ENCODE results near the gene PRKCE. TPM values are rescaled to one million over a fixed set of nuclear protein-coding genes. Genes with fewer than 3 reads are reported as not detected.

PRKCE gene
- total RNA-seq, 1 donor: 12.5 TPM

DNA sequence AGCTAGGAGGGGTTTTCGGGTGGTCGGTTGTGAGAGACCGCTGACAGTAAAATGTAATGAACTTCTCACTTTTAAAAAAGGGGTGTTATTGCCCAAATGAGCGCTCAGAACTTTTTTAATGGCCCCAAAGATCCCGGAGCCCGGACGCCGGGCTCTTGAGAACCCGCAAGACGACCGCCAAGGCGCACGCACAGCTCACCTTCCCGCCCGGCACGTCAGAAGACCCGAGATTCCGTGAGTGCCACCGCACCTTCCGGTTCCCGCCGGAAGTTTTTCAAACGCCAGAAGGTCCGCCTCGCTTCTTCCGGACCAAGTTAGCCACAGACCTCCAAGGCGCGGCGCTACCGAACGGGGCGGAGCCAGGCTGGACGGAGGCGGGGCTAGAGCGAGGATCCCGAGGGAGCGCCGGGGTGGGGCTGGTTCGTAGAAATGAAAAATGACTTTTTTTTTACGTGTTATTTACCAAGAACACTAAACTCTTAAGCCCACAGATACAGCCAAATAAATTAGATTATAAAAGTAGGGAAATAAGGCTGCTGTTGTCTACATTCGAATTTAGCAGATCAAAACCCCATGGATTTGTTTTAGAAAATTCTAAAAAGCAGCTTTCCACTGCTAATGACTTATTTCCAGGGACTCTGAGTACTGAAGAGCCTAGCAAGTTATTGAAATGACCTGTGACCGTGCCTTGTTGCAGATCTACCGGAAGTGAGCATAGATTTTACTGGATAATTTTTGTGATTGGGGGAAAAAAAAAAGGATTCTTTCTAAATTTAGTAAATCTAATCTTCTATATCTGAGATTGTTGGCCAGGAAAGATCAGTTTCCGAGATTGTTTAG is 40.2 kb upstream of the PRKCE start, which contains the start of gene SRBD1:
TSS of gene SRBD1 (minus strand) at position 248 of the 840 bp plus-strand sequence. CDS start 5,826 bp downstream, outside the sequence.
- peak within 1 kb of the TSS; percentile 86 for H3K4me3 ChIP-seq (ENCODE audit: low read depth, low read length)
- TF ChIP-seq, protein P1, sequence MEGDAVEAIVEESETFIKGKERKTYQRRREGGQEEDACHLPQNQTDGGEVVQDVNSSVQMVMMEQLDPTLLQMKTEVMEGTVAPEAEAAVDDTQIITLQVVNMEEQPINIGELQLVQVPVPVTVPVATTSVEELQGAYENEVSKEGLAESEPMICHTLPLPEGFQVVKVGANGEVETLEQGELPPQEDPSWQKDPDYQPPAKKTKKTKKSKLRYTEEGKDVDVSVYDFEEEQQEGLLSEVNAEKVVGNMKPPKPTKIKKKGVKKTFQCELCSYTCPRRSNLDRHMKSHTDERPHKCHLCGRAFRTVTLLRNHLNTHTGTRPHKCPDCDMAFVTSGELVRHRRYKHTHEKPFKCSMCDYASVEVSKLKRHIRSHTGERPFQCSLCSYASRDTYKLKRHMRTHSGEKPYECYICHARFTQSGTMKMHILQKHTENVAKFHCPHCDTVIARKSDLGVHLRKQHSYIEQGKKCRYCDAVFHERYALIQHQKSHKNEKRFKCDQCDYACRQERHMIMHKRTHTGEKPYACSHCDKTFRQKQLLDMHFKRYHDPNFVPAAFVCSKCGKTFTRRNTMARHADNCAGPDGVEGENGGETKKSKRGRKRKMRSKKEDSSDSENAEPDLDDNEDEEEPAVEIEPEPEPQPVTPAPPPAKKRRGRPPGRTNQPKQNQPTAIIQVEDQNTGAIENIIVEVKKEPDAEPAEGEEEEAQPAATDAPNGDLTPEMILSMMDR (IDR thresholded peaks at IDR 0.05; ENCODE audit: insufficient read depth, low read length): no peak
- peak; percentile 90 for DNase-seq (ENCODE audit: low read depth)

DNA sequence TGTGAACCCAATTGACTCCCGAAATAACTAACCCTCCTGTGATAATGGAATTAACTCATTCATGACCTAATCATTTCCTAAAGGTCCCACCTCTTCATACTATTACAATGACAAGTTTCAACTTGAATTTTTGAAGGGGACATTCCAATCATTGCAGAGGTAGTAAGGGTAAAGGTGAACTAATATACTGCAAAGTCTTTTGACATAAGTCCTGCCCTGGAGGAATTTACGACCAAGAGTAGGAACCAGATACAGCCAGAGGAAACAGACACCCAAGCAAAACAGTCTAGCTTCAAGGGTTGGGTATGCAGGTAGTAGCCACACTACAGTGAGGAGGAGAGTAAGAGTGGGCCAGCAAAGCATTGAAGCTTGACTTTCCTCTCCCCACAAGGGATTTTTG is 39.2 kb upstream of the PRKCE start:
- no peak for DNase-seq (ENCODE audit: low read depth)
- TF ChIP-seq, protein P1 (IDR thresholded peaks at IDR 0.05; ENCODE audit: insufficient read depth, low read length): no peak

DNA sequence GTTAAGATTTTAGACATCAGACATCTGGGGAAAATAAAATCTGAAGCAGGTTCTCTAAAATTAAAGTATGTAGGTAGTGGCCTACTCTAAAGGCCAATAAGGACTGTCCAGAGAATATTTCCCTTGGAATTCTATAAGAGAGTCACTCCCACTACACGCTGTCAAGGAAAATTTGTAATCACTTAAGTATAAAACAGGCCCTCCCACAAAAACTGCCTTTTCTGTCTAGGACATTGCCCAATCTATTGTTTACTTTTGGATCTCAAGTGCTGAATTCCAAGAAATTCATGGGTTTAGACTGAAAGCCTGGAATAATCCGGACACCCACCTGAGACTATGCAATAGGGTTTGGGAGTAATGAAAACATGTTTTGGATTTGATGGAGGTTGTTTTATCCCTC is 38.7 kb upstream of the PRKCE start:
- TF ChIP-seq, protein P1 (IDR thresholded peaks at IDR 0.05; ENCODE audit: insufficient read depth, low read length): no peak
- DNase-seq (ENCODE audit: low read depth): peak; percentile 73
- H3K4me3 ChIP-seq (ENCODE audit: low read depth, low read length): no peak overlapping the region

More for the DNA sequence above, 39.2 kb upstream of the PRKCE start:
- H3K4me3 ChIP-seq (ENCODE audit: low read depth, low read length): no peak overlapping the region

DNA sequence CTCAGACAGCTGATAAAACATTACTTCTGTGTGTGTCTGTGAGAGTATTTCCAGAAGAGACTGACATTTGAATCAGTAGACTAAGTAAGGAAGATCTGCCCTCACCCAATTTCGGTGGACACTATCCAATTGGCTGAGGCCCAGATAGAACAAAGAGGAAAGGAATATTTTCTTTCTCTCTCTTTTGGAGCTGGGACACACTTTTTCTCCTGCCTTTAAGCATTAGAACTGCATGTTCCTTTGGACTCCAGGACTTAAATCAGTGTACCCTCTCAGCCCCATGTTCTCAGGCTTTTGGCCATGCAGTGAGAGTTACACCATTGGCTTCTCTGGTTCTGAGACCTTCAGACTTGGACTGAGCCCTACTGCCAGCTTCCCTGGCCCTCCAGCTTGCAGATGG is 37.1 kb upstream of the PRKCE start:
- TF ChIP-seq, protein P1 (IDR thresholded peaks at IDR 0.05; ENCODE audit: insufficient read depth, low read length): no peak

DNA sequence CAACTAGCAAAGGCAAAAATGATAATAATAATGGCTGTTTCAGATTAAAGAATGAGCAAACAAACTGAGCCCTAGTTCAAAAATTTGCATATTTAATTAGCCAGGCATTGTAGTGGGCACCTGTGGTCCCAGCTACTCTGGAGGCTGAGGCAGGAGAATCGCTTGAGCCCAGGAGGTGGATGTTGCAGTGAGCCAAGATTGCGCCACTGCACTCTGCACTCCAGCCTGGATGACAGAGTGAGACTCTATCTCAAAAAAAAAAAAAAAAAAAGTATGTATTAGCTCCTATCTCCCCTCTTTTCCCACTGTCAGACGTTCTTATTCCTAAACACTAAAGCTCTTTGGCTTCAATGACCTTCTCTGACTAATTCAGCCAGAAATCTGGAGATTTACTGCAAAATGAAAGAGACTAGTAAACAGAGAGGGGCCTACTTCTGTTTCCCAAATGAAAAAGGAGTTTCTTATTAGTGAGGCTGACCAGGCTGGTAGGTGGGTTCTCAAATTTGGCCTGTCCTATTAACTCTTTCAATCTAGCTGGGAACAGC is 36.5 kb upstream of the PRKCE start:
- TF ChIP-seq, protein P1 (IDR thresholded peaks at IDR 0.05; ENCODE audit: insufficient read depth, low read length): no peak
- peak; percentile 36 for DNase-seq (ENCODE audit: low read depth)
- H3K4me3 ChIP-seq (ENCODE audit: low read depth, low read length): no peak overlapping the region

More for the DNA sequence above, 37.1 kb upstream of the PRKCE start:
- peak; percentile 14 for DNase-seq (ENCODE audit: low read depth)
- no peak overlapping the region for H3K4me3 ChIP-seq (ENCODE audit: low read depth, low read length)

DNA sequence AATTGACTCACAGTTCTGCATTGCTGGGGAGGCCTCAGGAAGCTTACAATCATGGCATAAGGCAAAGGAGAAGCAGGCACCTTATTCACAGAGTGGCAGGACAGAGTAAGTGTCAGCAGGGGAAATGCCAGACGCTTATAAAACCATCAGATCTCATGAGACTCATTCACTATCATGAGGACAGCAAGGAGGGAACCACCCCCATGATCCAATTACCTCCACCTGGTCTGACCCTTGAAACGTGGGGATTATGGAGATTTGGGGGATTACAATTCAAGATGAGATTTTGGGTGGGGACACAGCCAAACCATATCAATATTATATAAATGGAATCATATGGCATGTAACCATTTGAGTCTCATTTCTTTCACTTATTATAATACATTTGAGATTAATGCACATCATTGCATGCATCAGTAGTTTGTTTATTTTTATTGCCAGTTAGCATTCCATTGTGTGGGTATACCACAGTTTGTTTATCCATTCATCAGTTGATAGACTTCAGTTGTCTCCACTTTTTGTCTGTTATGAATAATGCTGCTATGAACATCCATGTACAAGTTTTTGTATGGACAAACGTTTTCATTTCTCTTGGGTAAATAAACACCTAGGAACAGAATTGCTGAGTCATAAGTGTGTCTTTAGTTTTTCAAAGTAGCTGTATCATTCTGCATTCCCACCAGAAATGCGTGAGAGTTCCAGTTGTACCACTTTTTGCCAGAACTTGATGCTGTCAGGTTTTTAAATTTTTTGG is 34.6 kb upstream of the PRKCE start:
- DNase-seq (ENCODE audit: low read depth): peak; percentile 89
- no peak overlapping the region for H3K4me3 ChIP-seq (ENCODE audit: low read depth, low read length)
- TF ChIP-seq, protein P1 (IDR thresholded peaks at IDR 0.05; ENCODE audit: insufficient read depth, low read length): no peak

Measured in fibroblast of the aortic adventitia (primary cell).